LNCAP (cell line): ENCODE data around the gene PDE4D.

Experiments used
- TF ChIP-seq, protein P1 (sequence below): fragments of 450-650 bp; IDR thresholded peaks from 2 replicates; pipeline ENCODE4 v1.5.1; 2017; ENCODE audit warnings: mild to moderate bottlenecking

PDE4D gene

DNA sequence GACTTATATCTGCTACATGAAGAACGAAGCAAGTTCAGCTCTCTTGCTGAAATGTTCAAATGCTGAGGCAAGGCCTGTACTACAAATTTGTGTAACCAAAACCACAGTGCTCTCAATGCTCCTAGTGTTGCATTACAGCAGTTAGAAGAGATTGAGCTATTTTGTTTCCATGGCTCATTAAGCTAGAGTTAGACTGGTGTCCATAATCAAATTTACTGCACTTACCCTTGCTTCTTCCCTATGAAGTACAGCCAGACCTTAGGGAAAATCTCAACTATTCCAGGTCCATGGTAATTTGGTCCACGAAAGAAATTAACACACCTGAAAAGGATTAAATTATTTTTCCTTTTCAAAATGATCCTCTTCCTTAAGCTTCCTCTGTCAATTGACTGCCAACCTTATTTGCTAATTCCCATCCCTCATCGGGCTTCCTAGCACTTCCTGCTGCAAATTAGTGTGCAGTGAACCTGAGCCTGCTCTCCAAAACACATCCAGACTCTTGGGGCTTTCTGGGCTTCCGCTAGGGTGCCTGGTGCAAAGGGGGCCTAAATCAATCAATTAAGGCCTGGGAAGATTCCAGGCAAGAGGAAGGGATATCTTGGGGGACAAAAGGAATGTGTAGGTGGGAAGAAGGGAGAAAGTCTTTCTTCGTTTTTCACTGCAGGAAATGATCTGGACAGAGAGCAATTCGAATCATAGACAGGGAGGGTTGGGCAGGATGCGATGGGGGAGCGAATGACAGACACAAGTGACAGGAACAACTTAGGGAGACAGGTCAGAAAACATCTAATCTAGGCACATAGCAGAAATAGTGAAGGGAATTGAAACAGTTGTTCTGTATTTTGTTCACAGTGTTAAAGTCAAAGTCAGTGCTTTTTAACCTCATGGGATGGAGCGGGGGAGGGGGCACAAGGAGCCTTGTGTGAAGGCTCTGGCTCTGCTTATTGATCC lies 768.2 kb downstream of the PDE4D start:
- TF ChIP-seq, protein P1, sequence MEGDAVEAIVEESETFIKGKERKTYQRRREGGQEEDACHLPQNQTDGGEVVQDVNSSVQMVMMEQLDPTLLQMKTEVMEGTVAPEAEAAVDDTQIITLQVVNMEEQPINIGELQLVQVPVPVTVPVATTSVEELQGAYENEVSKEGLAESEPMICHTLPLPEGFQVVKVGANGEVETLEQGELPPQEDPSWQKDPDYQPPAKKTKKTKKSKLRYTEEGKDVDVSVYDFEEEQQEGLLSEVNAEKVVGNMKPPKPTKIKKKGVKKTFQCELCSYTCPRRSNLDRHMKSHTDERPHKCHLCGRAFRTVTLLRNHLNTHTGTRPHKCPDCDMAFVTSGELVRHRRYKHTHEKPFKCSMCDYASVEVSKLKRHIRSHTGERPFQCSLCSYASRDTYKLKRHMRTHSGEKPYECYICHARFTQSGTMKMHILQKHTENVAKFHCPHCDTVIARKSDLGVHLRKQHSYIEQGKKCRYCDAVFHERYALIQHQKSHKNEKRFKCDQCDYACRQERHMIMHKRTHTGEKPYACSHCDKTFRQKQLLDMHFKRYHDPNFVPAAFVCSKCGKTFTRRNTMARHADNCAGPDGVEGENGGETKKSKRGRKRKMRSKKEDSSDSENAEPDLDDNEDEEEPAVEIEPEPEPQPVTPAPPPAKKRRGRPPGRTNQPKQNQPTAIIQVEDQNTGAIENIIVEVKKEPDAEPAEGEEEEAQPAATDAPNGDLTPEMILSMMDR: no peak

DNA sequence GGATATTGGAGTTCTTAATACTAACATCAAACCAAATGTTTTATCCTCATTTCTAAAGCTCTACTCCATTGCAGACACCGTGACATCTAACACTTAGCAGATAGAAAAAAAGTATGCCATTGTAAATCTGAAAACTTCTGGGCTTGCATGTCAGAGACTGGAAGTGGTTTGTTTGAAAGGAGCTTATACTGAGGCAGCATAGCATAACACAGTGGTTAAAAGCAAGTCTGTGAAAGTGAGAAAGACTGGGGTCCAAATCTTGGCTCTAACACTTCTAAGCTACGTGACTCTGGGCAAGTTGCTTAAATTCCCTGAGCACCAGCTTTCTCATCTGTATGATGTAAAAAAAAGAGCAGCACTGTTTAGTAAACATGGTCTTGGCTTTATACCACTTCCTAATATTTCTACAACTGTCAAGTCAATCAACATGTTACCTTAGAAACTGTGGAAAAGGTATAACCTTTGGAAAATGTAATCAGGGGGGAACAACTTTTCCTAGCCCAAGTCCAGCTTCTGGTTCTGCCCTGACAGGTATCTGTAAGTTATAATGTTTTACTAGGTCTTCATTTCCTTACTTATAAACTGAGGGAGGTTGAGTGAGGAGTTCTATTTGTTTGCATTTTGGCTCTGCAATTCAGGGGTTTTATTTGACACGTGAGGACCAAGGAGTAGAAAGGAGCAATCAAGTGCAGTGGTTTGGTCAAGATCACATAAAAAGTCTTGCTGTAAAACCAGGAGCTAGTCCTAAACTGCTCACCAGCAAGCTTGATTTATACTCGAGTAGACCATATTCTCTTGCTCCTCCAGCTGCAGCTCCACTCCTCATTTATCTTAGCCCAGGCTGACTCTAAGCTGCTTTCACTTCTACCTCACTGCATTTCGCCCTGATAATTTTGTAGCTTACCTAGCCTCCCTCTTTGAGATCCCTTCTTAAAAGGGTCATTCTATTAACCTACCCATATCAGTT lies 769.6 kb downstream of the PDE4D start:
- TF ChIP-seq, protein P1: no peak

DNA sequence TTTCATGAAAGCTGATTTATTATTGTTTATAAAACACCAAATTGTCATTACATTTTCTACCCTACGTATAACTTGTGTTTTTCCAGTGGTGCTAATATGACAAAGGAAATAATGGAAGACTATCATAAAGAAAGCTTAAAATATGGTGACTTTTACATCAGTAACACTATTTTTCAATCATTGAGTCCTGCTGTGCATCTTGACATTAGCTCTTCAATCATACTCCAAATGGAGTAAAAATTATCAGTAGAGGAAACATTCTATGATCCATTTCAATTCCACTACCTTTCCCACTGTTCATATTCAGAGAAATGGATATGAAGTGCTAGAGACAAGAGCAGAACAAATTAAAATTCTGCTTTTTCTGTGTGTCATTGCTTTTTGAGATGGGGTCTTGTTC lies 774.0 kb downstream of the PDE4D start:
- TF ChIP-seq, protein P1: no peak

DNA sequence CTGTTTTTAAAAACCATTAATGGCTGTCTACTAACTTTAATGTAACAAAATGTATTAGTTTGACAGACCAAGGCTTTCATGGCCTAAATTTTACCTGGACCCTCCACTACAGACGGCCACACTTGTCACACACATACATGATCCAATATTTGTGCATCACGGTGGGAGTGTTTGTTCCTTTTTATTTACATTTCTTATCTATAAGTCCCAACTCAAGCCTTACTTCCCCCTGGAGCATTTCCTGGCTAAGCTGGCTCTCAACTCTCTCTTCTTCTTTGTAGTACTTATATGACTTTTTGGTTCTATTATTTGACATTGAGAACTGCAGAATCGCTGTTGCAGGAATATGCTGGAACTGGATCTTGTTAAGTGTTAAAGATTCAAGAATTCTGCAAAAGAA lies 776.2 kb downstream of the PDE4D start:
- TF ChIP-seq, protein P1: no peak

DNA sequence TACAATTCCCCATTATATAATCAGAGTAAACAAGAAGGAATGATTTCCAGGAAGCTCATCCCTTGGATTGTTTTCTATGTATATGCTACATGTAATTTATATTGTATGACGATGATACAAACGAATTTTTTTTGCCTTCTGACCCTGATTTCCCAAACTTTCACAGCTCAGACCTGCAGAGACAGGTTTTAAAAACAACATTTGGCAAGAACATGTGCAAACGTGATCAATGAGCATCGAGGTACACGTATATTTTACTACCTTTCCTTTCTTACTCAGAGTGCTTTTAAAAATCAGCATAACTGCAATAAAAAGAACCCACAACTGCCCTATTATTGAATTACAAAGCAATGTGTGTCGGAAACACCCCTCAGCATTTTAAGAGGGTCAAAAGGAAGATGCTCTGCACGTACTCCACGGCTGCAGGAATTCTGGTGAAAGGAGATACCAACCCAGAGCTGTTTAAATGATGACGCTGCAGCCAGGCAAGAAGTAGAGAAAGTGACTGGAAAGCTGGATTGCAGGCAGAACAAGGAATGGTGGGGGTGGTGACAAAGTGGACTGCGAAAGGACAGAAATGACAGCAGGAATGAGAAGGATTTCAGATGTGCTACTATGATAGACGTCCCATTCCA lies 777.2 kb downstream of the PDE4D start:
- TF ChIP-seq, protein P1: no peak

DNA sequence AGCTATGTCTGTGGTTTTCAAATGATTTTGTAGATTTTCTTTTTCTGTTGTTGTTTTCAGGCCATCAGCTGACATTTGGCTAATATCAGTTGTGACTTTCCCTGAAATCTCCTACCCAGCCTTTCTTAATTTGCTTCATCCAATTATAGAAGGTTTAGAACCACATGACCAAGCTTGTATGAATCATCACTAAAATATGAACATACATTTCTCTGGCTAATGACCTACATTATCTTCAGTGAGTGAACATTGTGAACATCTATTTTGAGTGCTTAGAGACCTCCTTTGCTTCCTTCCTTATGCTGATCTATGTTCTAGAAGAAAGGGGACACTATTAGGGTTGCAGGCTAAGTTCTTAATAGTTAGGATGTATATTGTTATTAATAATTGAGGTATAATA lies 778.2 kb downstream of the PDE4D start:
- TF ChIP-seq, protein P1: no peak

DNA sequence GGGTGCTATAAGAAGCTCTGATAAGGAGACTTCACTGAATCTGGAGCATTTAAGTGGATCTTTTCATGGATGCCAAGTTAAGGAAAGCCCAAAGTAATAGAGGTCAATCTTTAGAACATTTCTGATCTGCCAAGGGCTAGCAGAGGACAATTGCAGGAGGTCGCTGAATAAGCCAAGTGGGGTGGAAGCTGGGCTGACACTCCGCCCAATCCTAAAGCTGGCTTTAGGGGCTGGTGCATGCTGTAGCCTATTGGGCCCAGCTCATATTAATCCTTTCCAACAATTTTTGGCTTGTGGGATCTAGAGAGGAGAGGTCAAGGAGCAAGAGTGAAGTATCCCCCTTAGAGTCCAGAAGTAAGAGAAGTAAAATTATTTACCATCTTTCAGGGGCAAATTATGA lies 784.1 kb downstream of the PDE4D start:
- TF ChIP-seq, protein P1: no peak
